ENCODE measurements around the gene ZNG1F.
"Not testable (repeated sequence)": the region's sequence is repeated elsewhere in the genome, so short reads cannot be mapped to it uniquely, and the experiment has no call there.

ZNG1F gene

DNA sequence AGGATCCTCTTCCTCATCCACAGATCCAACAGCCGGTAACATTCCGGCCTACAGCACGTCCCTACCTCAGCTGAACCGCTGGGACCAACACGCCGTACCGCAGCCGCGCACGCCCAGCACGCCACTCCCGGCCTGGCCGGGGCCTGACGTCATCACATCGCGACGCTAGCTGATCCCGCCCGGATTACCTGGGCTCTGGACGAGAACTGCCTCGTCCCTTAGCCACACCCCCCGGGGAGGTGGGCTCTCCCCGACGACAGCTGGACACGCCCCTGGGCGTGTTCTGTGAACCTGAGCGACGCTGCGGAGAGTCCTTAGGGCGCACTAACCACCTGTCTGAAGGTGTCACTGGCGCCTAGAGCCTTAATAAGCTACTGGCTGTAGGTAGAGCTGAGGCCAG is at the start of gene ZNG1F:
ZNG1F (minus strand) TSS at position 101 of the 400 bp plus-strand sequence; CDS start at position 42, 59 bp downstream.
- DNase-seq (ENCODE audit: low read depth): not testable (repeated sequence)

DNA sequence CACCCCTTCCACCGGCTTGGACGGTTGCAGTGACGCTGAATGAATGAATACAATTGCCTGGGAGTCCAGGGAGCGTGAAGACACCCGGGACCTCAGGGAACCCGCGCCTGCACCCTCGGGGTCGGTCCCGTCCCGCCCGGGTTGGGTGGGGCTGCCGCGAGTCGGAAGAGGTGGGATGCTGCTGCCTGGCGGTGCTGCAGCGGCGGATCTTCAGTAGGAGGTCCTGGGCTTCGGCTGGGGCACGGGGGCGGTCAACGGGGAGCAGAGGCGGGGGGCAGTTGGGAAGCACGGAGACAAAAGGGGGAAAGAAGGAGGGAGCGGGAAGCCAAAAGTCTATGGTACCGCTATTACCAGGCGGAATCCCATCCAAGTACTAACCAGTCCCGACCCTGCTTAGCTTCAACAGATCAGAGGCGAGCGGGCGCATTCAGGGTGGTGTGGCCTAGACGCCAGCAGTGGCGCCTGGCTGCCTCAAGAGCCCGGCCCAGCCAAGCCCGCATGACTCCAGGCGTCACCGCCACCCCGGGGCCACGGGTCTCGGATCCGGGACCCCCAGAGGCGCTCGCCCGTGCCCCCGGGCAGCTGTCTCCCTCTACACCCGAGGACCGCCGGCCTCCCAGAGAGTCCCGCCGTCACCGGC is 48.1 kb upstream of the ZNG1F start:
- DNase-seq (ENCODE audit: low read depth): not testable (repeated sequence)

DNA sequence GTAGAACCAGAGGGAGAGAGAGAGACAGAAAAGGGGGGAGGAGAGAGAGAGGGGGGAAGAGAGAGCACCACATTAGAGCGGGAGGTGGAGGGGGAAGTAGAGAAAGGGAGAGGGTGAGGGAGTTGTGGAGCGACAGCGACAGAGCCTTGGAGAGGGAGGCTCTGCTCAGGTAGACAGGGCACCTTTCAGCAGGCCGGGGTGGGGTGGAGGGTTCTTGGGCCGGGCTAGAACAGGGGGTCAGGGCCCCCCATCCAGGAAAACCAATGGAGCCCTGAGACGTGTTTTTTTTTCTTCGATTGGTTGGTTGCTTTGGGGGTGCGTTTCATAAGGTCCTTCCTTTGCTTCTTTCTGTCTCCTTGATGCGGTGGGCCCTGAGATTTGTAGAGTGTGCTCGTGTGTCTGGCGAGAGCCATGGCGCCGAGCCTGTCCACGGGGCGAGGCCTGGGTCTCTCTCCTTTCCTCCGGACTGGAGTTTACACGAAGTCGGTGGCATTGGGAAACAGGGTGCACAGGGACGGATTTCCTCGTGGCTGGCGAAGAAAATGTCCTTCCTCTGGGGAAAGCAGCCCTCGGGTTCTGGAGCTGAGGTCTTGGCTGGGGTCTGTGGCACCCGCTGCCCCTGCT is 47.5 kb upstream of the ZNG1F start:
- DNase-seq (ENCODE audit: low read depth): not testable (repeated sequence)

DNA sequence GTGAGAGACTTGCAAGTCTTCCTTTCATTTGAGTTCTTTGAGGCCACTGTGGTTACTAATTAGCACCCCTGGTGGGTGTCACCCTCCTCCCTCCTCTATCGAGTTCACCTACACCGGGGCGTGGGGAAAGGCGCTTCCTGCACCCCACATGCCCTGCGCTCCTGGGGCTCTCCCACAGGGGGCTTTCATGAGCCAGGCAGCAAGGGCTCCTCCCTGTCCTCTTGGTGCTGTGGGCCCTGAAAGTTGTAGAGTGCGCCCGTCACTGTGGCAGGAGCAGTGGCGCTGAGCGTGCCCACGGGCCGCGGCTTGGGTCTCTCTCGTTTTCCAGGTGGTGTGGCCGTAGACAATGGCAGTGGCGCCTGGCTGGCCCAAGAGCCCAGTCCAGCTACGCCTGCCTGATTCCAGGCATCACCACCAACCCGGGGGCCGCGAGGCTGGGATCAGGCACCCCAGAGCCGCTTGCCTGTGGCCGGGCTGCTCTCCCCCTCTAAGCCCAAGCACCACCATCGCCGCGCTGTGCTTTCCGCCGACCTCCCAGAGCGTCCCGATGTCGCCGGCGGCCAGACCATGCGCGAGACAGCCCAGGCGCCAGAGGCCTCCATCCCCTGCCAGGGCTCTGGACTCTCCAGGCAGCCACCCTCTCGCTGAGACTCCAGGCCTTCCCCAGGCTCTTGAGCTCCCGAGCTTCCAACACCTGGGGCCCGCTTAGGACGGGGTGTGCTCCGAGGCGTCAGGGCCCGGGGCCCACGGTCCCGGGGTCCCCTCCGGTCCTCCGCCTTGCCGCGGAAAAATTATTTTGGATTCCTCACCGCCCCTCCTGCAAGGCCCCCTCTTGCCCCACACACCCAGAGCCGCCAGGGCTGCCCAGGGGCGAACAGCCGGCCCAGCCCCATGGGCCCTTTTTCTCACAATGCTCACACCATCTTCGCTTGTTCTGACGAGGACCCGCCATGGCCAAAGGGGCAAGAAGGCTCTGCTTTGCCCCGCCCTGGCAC is 46.0 kb upstream of the ZNG1F start:
- not testable (repeated sequence) for DNase-seq (ENCODE audit: low read depth)

DNA sequence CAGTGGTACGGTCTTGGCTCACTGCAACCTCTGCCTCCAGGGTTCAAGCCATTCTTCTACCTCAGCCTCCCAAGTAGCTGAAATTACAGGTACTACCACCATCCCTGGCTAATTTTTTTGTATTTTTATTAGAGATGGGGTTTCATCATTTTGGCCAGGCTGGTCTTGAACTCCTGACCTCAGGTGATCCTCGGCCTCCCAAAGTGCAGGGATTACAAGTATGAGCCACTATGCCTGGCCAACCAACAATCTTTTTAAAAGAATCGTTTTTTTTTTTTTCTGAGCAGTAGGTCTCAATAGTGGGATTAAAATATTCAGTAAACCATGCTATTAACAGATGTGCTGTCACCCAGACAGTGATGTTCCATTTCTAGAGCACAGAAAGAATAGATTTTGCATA is 45.1 kb upstream of the ZNG1F start:
- DNase-seq (ENCODE audit: low read depth): not testable (repeated sequence)

DNA sequence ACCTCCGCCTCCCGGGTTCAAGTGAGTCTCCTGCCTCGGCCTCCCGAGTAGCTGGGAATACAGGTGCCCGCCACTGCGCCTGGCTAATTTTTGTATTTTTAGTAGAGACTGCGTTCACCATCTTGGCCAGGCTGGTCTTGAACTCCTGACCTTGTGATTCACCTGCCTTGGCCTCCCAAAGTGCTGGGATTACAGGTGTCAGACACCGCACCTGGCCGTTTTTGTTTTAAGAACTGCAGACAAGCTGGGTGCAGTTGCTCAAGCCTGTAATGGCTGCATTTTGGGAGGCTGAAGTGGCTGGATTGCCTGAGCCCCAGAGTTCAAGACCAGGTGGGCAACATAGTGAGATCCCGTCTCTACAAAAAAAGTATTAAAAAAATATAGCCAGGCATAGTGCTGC is 43.2 kb upstream of the ZNG1F start:
- not testable (repeated sequence) for DNase-seq (ENCODE audit: low read depth)

DNA sequence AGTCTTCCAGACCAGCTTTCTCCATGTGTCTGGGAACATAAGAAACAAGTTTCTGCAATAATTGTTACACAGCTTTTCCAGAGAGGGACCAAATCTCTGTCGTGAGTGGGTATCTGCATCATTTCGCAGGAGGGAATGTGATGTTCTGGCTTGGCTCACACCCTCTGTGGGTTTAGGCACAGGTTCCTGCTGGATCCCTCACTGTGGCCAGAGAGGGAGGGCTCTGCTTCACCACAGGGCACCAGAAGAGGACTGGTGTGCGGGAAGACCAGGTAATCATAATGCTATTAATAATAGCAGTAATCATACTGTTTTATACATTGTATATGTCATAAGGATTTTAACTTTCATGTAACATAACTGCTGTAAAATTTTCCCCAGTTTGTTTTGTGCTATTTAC is 41.3 kb upstream of the ZNG1F start:
- DNase-seq (ENCODE audit: low read depth): not testable (repeated sequence)

DNA sequence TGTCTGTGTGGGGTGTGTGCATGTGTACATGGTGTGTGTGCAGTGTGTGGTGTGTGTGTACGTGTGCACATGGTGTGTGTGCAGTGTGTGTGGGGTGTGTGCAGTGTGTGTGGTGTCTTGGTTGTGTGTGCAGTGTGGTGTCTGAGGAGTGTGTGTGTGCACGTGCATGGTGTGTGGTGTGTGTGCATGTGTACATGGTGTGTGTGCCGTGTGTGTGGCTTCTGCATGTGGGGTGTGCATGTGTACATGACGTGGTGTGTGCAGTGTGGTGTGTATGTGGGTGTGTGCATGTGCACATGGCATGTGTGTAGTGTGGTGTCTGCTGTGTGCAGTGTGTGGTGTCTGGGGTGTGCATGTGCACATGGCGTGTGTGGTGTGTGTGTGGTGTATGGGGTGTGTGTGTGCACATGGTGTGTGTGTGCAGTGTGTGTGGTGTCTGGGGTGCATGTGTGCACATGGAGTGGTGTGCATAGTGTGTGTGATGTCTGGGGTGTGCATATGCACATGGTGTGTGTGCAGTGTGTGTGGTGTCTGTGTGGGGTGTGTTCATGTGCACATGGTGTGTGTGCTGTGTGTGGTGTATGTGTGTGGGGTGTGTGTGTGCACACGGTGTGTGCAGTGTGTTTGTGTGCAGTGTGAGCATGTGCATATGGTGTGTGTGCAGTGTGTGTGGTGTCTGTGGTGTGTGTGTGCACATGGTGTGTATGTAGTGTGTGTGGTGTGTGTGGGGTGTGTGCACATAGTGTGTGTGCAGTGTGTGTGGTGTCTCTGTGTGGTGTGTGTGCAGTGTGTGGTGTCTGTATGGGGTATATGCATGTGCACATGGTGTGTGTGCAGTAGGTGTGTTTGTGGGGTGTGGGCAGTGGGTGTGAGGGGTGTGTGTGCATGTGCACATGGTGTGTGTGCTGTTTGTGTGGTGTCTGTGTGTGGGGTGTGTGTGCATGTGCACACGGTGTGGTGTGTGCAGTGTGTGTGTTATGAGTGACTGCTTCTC is 40.6 kb upstream of the ZNG1F start:
- no peak for DNase-seq (ENCODE audit: low read depth)

DNA sequence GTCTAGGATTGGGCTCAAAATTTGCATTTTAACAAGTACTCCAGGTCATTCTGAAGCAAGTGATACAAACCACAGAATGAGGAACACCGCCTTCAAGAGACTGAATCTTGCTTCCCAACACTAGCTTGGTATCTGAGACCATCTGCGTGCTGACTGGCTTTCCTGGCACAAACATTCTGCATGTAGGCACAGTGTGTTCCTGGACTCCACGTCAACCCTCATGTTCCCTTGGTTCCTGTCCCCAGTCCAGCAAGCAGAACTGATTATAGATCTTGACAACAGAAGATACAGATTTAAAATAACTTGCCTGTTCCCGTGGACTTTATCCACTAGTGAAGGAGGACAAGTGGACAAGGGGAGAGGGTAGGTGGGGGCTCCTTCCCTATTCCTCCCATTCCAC is 30.7 kb upstream of the ZNG1F start:
- DNase-seq (ENCODE audit: low read depth): not testable (repeated sequence)

DNA sequence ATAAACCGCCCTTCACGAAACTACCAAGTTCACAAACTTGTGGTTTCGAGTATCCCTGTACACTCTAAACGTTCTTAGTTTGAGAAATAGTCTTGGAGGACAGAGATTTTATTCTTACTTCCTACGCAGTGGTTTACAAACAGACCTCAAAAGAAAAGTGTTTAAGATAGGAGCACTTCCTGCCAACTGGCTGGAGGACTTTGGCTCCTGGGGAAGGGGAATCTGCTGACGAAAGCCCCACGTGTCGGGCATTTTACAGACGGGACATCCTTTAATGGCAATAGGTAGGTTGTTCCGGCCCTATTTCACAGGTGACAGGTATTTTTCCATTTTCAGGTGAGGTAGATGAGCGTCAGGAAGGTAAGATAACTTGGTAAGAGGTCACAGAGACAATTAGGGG is 678 bp downstream of the ZNG1F start:
- DNase-seq (ENCODE audit: low read depth): not testable (repeated sequence)

DNA sequence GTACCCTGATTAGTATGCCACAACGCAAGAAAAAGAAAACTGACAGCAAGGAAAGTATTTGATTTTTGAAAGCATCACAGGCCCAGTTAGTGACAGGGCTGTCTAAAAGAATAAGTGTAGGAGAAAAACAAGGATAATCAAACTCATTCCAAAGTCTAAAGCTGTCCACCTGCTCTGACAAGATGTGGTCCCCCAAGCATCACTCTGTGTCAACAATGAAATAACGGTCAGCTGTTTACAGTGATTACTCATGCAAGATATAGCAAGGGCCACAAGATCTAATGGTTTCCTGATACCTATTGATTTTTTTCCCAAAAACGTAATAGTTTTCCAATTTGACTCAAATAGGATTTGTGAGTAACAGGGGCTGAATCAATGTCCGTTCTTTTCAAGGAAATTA is 14.1 kb downstream of the ZNG1F start:
- DNase-seq (ENCODE audit: low read depth): not testable (repeated sequence)

DNA sequence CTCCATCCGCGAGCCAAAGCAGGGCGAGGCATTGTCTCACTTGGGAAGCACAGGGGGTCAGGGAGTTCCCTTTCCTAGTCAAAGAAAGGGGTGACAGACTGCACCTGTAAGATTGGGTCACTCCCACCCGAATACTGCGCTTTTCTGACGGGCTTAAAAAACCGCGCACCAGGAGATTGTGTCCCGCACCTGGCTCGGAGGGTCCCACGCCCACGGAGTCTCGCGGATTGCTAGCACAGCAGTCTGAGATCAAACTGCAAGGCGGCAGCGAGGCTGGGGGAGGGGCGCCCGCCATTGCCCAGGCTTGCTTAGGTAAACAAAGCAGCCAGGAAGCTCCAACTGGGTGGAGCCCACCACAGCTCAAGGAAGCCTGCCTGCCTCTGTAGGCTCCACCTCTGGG is 39.0 kb downstream of the ZNG1F start:
- not testable (repeated sequence) for DNase-seq (ENCODE audit: low read depth)

DNA sequence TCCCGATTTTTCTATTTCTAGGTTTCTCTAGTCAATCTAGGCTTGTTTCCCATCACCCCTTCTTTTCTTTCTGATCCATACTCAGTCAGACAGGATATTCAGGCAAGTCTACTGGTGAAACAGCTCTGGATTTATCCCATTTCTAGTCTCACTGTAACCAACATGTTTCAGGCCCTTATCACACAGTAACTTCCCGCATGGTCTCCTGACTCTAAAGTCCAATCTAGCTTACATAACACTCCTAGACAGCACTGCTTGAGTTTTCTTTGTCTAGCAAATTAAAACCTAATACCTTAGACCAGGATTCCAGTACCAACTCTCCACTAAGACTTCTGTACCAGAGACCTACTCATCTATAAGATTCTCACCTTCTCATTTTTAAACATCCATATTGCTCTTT is 47.2 kb downstream of the ZNG1F start:
- DNase-seq (ENCODE audit: low read depth): not testable (repeated sequence)

DNA sequence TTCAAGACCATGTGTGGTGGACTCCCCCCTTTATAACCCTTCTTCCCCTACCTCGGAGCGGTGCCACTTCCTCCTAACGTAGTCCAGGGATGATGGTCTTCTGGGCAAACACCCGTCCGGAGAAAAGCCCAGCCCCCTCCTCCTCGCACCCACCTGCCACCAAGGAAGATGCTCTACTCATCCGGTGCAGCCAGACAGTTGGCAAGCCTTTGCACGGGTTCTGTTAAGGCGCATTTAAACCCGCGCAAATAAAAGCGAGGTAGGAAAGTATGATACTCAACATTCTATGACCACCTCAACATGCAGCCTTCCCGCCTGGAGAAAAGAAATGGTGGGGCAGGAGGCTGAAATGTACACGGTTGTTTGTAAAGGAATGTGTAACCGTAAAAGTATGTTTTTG is 60.5 kb downstream of the ZNG1F start, which contains the start of gene FOXD4L6:
FOXD4L6 (minus strand) TSS at position 101 of the 400 bp plus-strand sequence. CDS start 298 bp downstream, outside the sequence.
- DNase-seq (ENCODE audit: low read depth): not testable (repeated sequence)

DNA sequence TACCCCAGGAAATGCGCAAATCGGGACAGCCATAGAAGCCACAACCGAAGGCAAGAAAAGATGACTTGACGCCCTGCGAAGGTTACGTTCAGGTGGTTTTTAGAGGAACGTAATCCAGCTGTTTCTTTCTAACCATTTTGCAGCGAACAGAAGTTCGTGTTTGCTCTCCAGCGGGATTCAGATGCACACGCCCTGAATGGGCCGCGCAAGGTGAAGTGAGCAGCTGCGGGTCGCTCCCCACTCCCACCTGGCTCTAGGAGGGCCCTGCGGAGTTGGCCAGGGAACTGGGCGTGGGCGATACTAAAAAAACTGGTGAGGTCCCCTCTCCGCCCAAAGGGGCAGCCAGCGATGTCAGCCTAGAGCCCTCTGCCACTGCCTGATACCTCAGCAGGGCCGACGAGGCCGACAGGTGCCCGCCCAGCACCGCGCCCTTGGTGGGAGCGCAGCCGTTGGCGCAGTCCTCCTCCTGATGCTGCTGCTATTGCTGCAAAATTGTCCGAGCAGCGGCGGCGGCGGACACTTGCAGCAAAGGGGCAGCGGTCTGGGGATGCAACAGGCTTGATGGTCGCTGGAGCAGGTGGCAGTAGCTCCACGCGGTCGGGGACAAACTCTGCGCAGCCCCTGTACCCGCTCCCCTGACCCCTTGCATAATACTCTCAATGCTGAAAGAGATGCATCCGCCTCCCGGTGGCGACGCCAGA is 62.2 kb downstream of the ZNG1F start:
- DNase-seq (ENCODE audit: low read depth): not testable (repeated sequence)

DNA sequence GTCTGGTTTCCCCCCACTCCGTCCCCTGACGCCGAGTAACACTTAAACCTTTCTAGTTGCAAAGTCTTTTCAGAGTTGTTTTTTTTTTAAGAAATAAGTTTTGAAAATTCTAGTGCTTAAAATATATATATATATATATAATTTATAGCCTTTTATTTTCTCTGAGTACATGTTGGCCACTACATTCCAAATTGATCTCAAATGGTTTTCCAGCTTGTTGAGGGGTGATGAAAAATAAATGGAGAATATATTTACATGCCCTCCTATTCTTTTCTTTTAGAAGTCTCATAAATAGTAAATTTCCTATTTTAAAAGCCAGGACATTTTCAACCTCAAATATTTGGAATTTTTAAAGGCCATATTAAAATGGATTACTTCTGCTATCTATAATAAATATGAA is 63.2 kb downstream of the ZNG1F start:
- not testable (repeated sequence) for DNase-seq (ENCODE audit: low read depth)

DNA sequence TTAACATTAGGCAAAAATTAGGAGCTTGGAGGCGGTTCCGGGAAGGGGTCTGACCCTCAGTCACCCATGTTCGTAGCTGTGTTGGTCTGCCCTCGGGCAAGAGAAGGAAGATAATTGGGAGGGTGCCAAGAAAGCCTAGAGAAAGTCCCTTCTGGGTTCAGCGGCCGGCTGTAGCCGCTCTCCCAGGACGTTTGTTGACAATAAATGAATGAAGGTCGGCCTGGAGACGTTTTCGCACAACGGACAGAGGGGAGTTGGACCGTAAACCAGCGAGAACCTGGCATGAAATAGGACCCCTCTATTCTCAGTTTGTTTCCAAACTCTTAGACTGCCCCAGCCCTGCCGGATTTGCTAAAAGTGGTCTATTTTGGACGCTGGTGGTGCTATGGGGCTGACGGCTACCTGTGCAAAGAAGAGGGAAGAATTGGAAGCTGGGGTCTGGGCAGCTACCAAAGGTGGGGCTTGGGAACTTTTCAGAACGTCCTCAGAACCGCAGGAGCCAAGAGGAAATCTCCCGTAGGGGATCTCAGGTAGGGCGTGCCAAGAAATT is 63.9 kb downstream of the ZNG1F start:
- DNase-seq (ENCODE audit: low read depth): not testable (repeated sequence)

DNA sequence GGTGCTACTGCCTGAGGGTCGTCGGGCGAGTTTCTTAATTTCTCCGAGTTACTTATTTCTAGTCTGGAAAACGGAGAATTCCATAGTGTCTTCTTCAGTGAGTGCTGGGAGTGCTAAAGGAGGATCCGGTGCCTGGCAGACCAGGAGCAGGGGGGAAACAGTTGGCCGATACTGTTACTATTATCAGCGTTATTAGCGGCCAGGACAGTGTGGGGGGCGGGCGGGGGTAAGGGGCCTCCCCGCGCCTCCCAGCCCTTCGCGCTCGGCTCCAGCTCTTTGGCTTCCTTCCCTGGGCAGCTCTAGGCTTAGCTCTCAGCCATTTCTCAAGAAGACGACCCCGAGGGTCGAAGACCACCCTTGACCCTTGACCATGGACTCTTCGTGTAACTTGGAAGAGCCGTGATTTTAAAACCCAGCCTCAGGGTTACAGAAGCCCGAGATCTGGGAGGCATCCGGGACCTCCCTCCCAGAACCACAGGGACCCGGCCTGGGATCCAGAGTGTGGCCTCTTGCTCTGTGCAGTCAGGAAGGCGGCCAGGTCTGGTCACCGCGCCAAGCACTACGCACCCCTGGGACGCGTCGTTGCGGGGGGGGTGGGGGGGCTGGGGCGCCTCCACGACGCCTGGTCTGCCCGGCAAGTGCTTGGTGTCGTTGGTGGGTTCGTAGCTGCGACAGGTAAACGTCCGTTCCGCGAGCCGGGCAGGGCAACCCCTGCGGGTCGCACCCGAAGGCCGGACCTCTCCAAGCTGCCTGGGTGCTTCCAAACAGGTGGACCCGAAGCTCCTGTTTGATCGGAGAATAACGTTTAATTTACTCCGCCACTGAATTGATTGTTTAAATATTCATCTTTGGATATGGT is 64.6 kb downstream of the ZNG1F start:
- not testable (repeated sequence) for DNase-seq (ENCODE audit: low read depth)

DNA sequence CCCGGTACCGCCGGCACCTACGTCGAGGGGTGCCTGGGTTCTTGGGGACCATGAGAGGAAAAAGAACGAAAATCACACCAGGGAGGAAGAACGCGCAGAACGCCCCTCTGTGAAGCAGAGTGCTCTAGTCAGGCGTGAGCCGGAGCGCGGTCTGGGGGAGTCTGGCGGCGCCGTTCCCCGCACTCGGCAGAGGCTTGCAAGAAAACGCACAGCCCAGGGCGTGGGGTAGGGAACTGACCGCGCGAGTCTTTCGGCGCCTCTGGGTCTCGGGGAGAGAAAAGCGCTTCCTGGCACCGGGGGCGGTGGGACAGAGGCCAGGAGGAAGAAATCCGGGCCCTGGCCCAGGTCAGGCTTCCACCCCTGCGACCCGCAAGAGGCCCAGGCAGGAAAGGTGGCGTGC is 65.3 kb downstream of the ZNG1F start:
- not testable (repeated sequence) for DNase-seq (ENCODE audit: low read depth)
